ENCODE measurements around the gene NAA60.

DNA sequence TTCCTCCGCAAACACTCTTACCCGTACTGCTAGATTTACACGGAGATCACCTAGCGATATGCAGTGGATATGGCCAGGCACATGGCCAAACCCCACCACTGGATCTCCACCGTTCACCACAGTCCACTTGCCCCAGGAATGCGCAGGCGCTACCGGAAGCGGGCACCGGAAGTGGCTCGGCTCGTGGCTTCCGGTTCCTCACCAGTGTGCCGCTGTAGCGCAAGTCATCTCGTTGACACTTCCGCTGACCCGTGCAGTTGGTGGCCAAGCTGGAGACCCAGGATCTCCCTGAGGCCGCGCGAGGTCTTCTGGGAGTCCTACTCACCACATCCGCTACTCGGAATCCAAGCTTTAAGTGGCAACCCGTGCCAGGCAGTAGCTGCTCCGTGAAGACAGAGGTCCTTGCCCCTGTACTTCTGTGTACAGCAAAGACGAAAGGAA is 11.7 kb upstream of the NAA60 start:
- TF ChIP-seq EZH2 (IDR thresholded peaks at IDR 0.05; ENCODE audit: borderline replicate concordance, low read length), result no peak
- TF ChIP-seq, protein P1, sequence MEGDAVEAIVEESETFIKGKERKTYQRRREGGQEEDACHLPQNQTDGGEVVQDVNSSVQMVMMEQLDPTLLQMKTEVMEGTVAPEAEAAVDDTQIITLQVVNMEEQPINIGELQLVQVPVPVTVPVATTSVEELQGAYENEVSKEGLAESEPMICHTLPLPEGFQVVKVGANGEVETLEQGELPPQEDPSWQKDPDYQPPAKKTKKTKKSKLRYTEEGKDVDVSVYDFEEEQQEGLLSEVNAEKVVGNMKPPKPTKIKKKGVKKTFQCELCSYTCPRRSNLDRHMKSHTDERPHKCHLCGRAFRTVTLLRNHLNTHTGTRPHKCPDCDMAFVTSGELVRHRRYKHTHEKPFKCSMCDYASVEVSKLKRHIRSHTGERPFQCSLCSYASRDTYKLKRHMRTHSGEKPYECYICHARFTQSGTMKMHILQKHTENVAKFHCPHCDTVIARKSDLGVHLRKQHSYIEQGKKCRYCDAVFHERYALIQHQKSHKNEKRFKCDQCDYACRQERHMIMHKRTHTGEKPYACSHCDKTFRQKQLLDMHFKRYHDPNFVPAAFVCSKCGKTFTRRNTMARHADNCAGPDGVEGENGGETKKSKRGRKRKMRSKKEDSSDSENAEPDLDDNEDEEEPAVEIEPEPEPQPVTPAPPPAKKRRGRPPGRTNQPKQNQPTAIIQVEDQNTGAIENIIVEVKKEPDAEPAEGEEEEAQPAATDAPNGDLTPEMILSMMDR (conservative IDR thresholded peaks at IDR 0.05 in 1 of 2, IDR thresholded peaks at IDR 0.05 in 1 of 2; ENCODE audit: extremely low read depth in 1 of 2, insufficient read depth in 1 of 2, low read depth in 1 of 2, low read length in 2 of 2), result no peak
